GM12878 (cell line): ENCODE measurements around the gene CCDC88A. TPM values are rescaled to one million over a fixed set of nuclear protein-coding genes. Genes with fewer than 3 reads are reported as not detected.
A peak's percentile ranks its signal among the peaks of the same experiment; 100 is the strongest.

Experiments used
- ATAC-seq: fragments of 200-7000 bp; cut with Tn5 transposase; 3 replicates; pipeline ENCODE4 v1.9.1; 2020; ENCODE audit warnings: mild to moderate bottlenecking, moderate library complexity
- BruUV-seq: library from RNA; stranded (reverse); fragments of 400-500 nt; replicated peaks from 2 replicates; lab custom pipeline; 2021; lab: Mats Ljungman, UMichigan
- CTCF ChIA-PET: fragments of 300-600 bp; sonication (Branson Sonifier 250); formaldehyde crosslinking; extraction: SDS; loops from one replicate; lab custom pipeline; 2021; ENCODE audit warnings: inconsistent platforms; lab: Yijun Ruan, JAX
- POLR2A ChIA-PET: fragments of 350-600 bp; formaldehyde crosslinking; extraction: SDS; loops from one replicate; lab custom pipeline; 2021; ENCODE audit warnings: inconsistent platforms; lab: Charles Lee
- RAD21 ChIA-PET: fragments of 300-600 bp; sonication (Branson Sonifier 250); formaldehyde crosslinking; loops from one replicate; lab custom pipeline; 2023; ENCODE audit warnings: antibody characterized with exemption; ENCODE audit not compliant: unreplicated experiment; lab: Charles Lee
- SMC1A ChIA-PET: fragments of 300-600 bp; sonication (Branson Sonifier 250); formaldehyde crosslinking; loops from one replicate; lab custom pipeline; 2023; ENCODE audit not compliant: unreplicated experiment, uncharacterized antibody; lab: Charles Lee
- DNase-seq: peaks from one replicate; pipeline ENCODE4 v3.0.0-alpha.2; 2011; ENCODE audit warnings: low read depth, low spot score
- FAIRE-seq: peaks from 3 replicates; lab custom pipeline; 2011; peaks lifted over from hg19 to GRCh38; lab: Jason Lieb, UNC
- H2AFZ ChIP-seq: 2 replicates; pipeline ENCODE4 v1.6.0; 2011; ENCODE audit warnings: low read depth, low read length, control low read depth; ENCODE audit not compliant: control insufficient read depth
- H3K27ac ChIP-seq: 2 replicates; pipeline ENCODE4 v1.5.1; 2011; ENCODE audit warnings: control low read depth; ENCODE audit not compliant: control insufficient read depth, insufficient read depth
- H3K27me3 ChIP-seq, 2 experiments: replicated peaks in 1 of 2; 2 replicates each; pipeline versions ENCODE4 v1.6.0 to v1.6.1; 2011; ENCODE audit warnings: low read length in 1 of 2; ENCODE audit not compliant: control insufficient read depth in 2 of 2, insufficient read depth in 2 of 2
- H3K36me3 ChIP-seq, 2 experiments: 2 replicates each; pipeline ENCODE4 v1.5.1; 2011; ENCODE audit warnings: low read length in 1 of 2; ENCODE audit not compliant: control insufficient read depth in 2 of 2, insufficient read depth in 2 of 2
- H3K4me1 ChIP-seq: 2 replicates; pipeline ENCODE4 v1.6.1; 2011; ENCODE audit warnings: mild to moderate bottlenecking, low read length, moderate library complexity, mixed read lengths; ENCODE audit not compliant: control insufficient read depth, insufficient read depth
- H3K4me2 ChIP-seq: 2 replicates; pipeline ENCODE4 v1.6.0; 2011; ENCODE audit warnings: control low read depth; ENCODE audit not compliant: control insufficient read depth, insufficient read depth
- H3K4me3 ChIP-seq: fragments of 200-600 bp; sonication (generic); 2 replicates; pipeline ENCODE4 v1.5.1; 2016
- H3K79me2 ChIP-seq: 2 replicates; pipeline ENCODE4 v1.6.0; 2011; ENCODE audit warnings: low read length; ENCODE audit not compliant: control insufficient read depth, insufficient read depth
- H3K9ac ChIP-seq: 2 replicates; pipeline ENCODE4 v1.8.0; 2011; ENCODE audit warnings: low read length, control low read depth, mixed read lengths; ENCODE audit not compliant: control insufficient read depth, insufficient read depth
- H3K9me3 ChIP-seq: replicated peaks from 3 replicates; pipeline ENCODE4 v1.5.1; 2011; ENCODE audit warnings: mild to moderate bottlenecking, low read length; ENCODE audit not compliant: control insufficient read depth, insufficient read depth
- H4K20me1 ChIP-seq: 2 replicates; pipeline ENCODE4 v1.6.0; 2011; ENCODE audit not compliant: control insufficient read depth, insufficient read depth
- ASH2L ChIP-seq: fragments of 300-600, 200-600 bp; sonication (generic); IDR thresholded peaks from 2 replicates; pipeline ENCODE4 v1.6.1; 2017; ENCODE audit warnings: low read depth, mild to moderate bottlenecking, borderline replicate concordance
- BMI1 ChIP-seq: fragments of 450-650 bp; IDR thresholded peaks from 2 replicates; pipeline ENCODE4 v1.6.1; 2016; ENCODE audit warnings: mild to moderate bottlenecking, moderate library complexity, borderline replicate concordance
- CHD1 ChIP-seq: IDR thresholded peaks from 2 replicates; pipeline ENCODE4 v1.6.1; 2012; ENCODE audit warnings: low read depth, low read length, improper control_type of control experiment
- CREB1 ChIP-seq: IDR thresholded peaks from 2 replicates; pipeline ENCODE4 v1.6.1; 2012; ENCODE audit warnings: low read depth, mild to moderate bottlenecking, inconsistent platforms
- CREM ChIP-seq: IDR thresholded peaks from 2 replicates; pipeline ENCODE4 v1.6.1; 2014; ENCODE audit warnings: antibody characterized with exemption, low read depth
- GATAD2B ChIP-seq: fragments of 450-650 bp; conservative IDR thresholded peaks from 2 replicates; pipeline ENCODE4 v1.6.1; 2017; ENCODE audit warnings: low read depth, mild to moderate bottlenecking, moderate library complexity
- IKZF1 ChIP-seq: fragments of 450-650 bp; conservative IDR thresholded peaks from 2 replicates; pipeline ENCODE4 v1.6.1; 2017; ENCODE audit warnings: antibody characterized with exemption, mild to moderate bottlenecking
- NR2C2 ChIP-seq: IDR thresholded peaks from 2 replicates; pipeline ENCODE4 v1.6.1; 2011; ENCODE audit warnings: borderline replicate concordance, low read depth; ENCODE audit not compliant: control insufficient read depth, insufficient read length
- PAX8 ChIP-seq: fragments of 450-650 bp; IDR thresholded peaks from 2 replicates; pipeline ENCODE4 v1.6.1; 2017; ENCODE audit warnings: mild to moderate bottlenecking, moderate library complexity
- STAT1 ChIP-seq: fragments of 450-650 bp; conservative IDR thresholded peaks from 2 replicates; pipeline ENCODE4 v1.6.1; 2014; ENCODE audit warnings: antibody characterized with exemption, mild to moderate bottlenecking
- WGBS: methylation state at CpG from one replicate; pipeline ENCODE4 v1.1.6; 2016; ENCODE audit warnings: low lambda C conversion rate; ENCODE audit not compliant: insufficient replicate concordance, insufficient coverage; ENCODE audit errors: missing lambda C conversion rate; 5-methylcytosine and 5-hydroxymethylcytosine counted together
- in situ Hi-C: fragments of 300-500 bp; cut with MboI; formaldehyde crosslinking; loops from 9 replicates; pipeline ENCODE4 v1.14.3; 2018; ENCODE audit warnings: mixed read lengths
- intact Hi-C: fragments of 100-400 bp; cut with micrococcal nuclease; formaldehyde crosslinking; loops from one replicate; pipeline ENCODE4 v1.14.2; 2022; ENCODE audit not compliant: unreplicated experiment
- polyA plus RNA-seq, 11 experiments: library from polyadenylated mRNA; depleted of rRNA in 4 of 11; unstranded in 6 of 11; stranded (reverse) in 5 of 11; fragments of >200 nt; fragmentation: Nextera tagmentation in 4 of 11; fragmentation: Illumina TruSeq in 1 of 11; extraction: Ambion mirVana in 4 of 11; extraction: Trizol in 1 of 11; gene quantifications; 1 replicate in 1 of 11; 2 replicates in 10 of 11; pipeline versions ENCODE4 v1.2.1 to v1.2.3, GENCODE V29; 2011 to 2016; ENCODE audit warnings: inconsistent platforms in 2 of 11, missing spikeins in 2 of 11, low read depth in 1 of 11
- total RNA-seq, 4 experiments: library from RNA; depleted of rRNA in 3 of 4; stranded (reverse); fragments of >200 nt in 3 of 4; fragmentation: Illumina TruSeq in 1 of 4; extraction: Trizol in 1 of 4; gene quantifications; 2 replicates each; pipeline versions ENCODE4 v1.2.1 to v1.2.3, GENCODE V29; 2013 to 2021
- TF ChIP-seq, protein P1 (sequence below): fragments of 450-650 bp; formaldehyde crosslinking; IDR thresholded peaks from 2 replicates; pipeline ENCODE4 v1.5.0; 2022; ENCODE audit warnings: mild to moderate bottlenecking, missing genetic modification characterization
- TF ChIP-seq, protein P2 (sequence below): IDR thresholded peaks from 2 replicates; pipeline ENCODE4 v1.6.1; 2011; ENCODE audit warnings: borderline replicate concordance, low read depth, mild to moderate bottlenecking, moderate library complexity, low read length; ENCODE audit not compliant: insufficient read depth, poor library complexity, severe bottlenecking
- TF ChIP-seq, protein P3 (sequence below): fragments of 450-650 bp; IDR thresholded peaks from 2 replicates; pipeline ENCODE4 v1.6.1; 2016; ENCODE audit warnings: mild to moderate bottlenecking
- TF ChIP-seq, protein P4 (sequence below): fragments of 450-650 bp; IDR thresholded peaks from 2 replicates; pipeline ENCODE4 v1.6.1; 2017; ENCODE audit warnings: mild to moderate bottlenecking

The CCDC88A gene
- total and polyA plus RNA-seq, 10 of the 15 experiments (the other 5 are each of a cell fraction or from before 2014, with no cell fraction given) = 1.8 to 71.6 (median 45.9) TPM

DNA sequence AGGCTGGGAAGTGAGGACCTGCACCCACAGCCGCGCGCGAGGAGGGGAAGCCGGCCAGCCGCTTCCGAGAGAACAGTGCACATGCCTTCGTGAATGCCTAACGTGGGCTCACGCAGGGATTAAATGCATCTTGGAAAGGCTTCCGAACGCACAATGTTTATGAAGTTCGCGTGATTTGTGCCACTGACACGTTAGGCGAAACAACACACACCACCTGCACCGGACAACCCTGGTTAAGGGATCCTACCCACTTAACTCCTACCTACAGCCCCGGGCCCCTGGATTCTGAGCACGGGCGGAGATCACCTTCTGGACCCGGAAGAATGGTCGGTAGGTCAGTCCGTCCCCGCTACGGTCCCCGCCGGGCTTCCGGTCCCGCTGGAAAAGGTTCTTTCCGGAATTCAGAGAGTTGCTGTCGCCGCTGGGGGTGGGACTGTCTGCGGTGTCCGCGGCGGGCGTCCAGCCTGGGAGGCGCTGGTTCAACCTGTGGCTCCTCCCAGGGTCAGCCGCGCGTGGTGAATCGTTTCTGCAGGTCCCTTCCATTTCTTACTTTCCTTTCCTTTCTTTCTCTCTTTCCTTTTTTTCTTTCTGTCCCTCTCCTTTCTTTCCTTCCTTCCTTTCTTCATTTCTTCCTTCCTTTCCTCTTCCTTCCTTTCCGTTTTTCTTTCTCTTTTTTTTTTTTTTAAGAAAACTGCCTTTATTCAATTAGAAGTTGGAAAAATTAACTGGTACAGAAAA is 150.6 kb downstream of the CCDC88A start, which contains the start of gene MTIF2:
Gene MTIF2, minus strand, starts transcription at position 325 of the 738 bp plus-strand sequence. CDS start 5,373 bp downstream, outside the sequence.
- H3K27me3 ChIP-seq = no peaks in the 10 kb centered on the region
- no peaks in the 10 kb centered on the region for H4K20me1 ChIP-seq
- H3K79me2 ChIP-seq = peaks cover 11% of the 10 kb centered on the region
- peak within 1 kb of the TSS; percentile 85 for H3K4me3 ChIP-seq
- peaks cover 0 to 8% of the 10 kb centered on the region in 2 experiments; a peak in 1 of 4 replicates for H3K36me3 ChIP-seq
- peak within 1 kb of the TSS; percentile 83 for H3K27ac ChIP-seq
- DNase-seq (peak; percentile 78), ATAC-seq (peak; percentile 99), FAIRE-seq (peak; percentile 74)
- intact Hi-C loops (loop anchor here (1.0 to 5.0 kb wide), 2 partner anchors 12 to 37 kb away; partner anchors contain the start of genes CLHC1 and RPS27A), in situ Hi-C loops (no loop called here)
- no TSS peak for BruUV-seq
- ChIA-PET RAD21 (interaction anchor here (1.1 kb wide), 1 partner anchor 9 kb away, joined by 3 read pairs; no protein-coding TSS in a partner anchor), CTCF (interaction anchor here (0.7 to 1.4 kb wide), 3 partner anchors 9 to 163 kb away, joined by 3 read pairs; no protein-coding TSS in a partner anchor), SMC1A (interaction anchor here (0.8 to 2.4 kb wide), 8 partner anchors 9 to 68 kb away, joined by 3 to 9 read pairs (median 3); no protein-coding TSS in a partner anchor), POLR2A (interaction anchor here (0.6 to 1.2 kb wide), 8 partner anchors 12 to 333 kb away, joined by 3 to 8 read pairs (median 3); partner anchors contain the start of genes CLHC1 and RPS27A)
- WGBS = 1% methylated on average over 42 of the region's 43 CpGs
- no peaks in the 10 kb centered on the region for H3K4me1 ChIP-seq
- peak within 1 kb of the TSS; percentile 98 for H3K9ac ChIP-seq
- H3K9me3 ChIP-seq = no peaks in the 10 kb centered on the region
- H3K4me2 ChIP-seq = peak within 1 kb of the TSS; percentile 99
- H2AFZ ChIP-seq = peak within 1 kb of the TSS; percentile 98
- TF ChIP-seq CHD1 = no peak
- TF ChIP-seq, protein P1, sequence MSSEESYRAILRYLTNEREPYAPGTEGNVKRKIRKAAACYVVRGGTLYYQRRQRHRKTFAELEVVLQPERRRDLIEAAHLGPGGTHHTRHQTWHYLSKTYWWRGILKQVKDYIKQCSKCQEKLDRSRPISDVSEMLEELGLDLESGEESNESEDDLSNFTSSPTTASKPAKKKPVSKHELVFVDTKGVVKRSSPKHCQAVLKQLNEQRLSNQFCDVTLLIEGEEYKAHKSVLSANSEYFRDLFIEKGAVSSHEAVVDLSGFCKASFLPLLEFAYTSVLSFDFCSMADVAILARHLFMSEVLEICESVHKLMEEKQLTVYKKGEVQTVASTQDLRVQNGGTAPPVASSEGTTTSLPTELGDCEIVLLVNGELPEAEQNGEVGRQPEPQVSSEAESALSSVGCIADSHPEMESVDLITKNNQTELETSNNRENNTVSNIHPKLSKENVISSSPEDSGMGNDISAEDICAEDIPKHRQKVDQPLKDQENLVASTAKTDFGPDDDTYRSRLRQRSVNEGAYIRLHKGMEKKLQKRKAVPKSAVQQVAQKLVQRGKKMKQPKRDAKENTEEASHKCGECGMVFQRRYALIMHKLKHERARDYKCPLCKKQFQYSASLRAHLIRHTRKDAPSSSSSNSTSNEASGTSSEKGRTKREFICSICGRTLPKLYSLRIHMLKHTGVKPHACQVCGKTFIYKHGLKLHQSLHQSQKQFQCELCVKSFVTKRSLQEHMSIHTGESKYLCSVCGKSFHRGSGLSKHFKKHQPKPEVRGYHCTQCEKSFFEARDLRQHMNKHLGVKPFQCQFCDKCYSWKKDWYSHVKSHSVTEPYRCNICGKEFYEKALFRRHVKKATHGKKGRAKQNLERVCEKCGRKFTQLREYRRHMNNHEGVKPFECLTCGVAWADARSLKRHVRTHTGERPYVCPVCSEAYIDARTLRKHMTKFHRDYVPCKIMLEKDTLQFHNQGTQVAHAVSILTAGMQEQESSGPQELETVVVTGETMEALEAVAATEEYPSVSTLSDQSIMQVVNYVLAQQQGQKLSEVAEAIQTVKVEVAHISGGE (CRISPR knock-in tag) = peak; percentile 91
- TF ChIP-seq, protein P2, sequence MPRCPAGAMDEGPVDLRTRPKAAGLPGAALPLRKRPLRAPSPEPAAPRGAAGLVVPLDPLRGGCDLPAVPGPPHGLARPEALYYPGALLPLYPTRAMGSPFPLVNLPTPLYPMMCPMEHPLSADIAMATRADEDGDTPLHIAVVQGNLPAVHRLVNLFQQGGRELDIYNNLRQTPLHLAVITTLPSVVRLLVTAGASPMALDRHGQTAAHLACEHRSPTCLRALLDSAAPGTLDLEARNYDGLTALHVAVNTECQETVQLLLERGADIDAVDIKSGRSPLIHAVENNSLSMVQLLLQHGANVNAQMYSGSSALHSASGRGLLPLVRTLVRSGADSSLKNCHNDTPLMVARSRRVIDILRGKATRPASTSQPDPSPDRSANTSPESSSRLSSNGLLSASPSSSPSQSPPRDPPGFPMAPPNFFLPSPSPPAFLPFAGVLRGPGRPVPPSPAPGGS = peak; percentile 38
- TF ChIP-seq BMI1 = no peak
- TF ChIP-seq IKZF1 = peak; percentile 94
- 0 out of 2 replicates have a peak, but pooled peaks have one; percentile 57 for TF ChIP-seq STAT1
- peak; percentile 70 for TF ChIP-seq CREB1
- no peak for TF ChIP-seq ASH2L
- TF ChIP-seq CREM = peak; percentile 83
- TF ChIP-seq GATAD2B = 0 out of 2 replicates have a peak, but pooled peaks have one; percentile 65
- no peak for TF ChIP-seq NR2C2
- TF ChIP-seq, protein P3, sequence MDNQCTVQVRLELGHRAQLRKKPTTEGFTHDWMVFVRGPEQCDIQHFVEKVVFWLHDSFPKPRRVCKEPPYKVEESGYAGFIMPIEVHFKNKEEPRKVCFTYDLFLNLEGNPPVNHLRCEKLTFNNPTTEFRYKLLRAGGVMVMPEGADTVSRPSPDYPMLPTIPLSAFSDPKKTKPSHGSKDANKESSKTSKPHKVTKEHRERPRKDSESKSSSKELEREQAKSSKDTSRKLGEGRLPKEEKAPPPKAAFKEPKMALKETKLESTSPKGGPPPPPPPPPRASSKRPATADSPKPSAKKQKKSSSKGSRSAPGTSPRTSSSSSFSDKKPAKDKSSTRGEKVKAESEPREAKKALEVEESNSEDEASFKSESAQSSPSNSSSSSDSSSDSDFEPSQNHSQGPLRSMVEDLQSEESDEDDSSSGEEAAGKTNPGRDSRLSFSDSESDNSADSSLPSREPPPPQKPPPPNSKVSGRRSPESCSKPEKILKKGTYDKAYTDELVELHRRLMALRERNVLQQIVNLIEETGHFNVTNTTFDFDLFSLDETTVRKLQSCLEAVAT = peak; percentile 90; the same call in 1 of the 2 replicates
- TF ChIP-seq, protein P4, sequence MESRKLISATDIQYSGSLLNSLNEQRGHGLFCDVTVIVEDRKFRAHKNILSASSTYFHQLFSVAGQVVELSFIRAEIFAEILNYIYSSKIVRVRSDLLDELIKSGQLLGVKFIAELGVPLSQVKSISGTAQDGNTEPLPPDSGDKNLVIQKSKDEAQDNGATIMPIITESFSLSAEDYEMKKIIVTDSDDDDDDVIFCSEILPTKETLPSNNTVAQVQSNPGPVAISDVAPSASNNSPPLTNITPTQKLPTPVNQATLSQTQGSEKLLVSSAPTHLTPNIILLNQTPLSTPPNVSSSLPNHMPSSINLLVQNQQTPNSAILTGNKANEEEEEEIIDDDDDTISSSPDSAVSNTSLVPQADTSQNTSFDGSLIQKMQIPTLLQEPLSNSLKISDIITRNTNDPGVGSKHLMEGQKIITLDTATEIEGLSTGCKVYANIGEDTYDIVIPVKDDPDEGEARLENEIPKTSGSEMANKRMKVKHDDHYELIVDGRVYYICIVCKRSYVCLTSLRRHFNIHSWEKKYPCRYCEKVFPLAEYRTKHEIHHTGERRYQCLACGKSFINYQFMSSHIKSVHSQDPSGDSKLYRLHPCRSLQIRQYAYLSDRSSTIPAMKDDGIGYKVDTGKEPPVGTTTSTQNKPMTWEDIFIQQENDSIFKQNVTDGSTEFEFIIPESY = no peak
- TF ChIP-seq PAX8 = no peak
